Right lobe of liver (tissue), 4 donors: ENCODE measurements around the gene SMIM35.

Source experiments
- CTCF ChIP-seq, 4 donors: fragments of 200-600 bp in 3 of 4; fragments of 450-650 bp in 1 of 4; IDR thresholded peaks; one replicate each; pipeline versions ENCODE4 v1.5.1 to v1.8.0; 2016 to 2022; ENCODE audit warnings: antibody characterized with exemption in 4 of 4, mild to moderate bottlenecking in 2 of 4
- POLR2A ChIP-seq: fragments of 450-650 bp; IDR thresholded peaks from one replicate; pipeline ENCODE4 v1.6.1; 2017; ENCODE audit warnings: antibody characterized with exemption, mild to moderate bottlenecking
- donor health status: DM: no; HTN: no; CAD: no.
- donor health status: DM: no; HTN: no; CAD: no.
- donor health status: DM: no; HTN: yes; CAD: no.

GRCh38 chr11:117989351-117990102, 97.2 kb downstream of the SMIM35 start:
- TF ChIP-seq CTCF (IDR thresholded peaks at IDR 0.05) (no peak), POLR2A (peak; percentile 14)
